RWPE1 (cell line): ENCODE results near the gene PDCD1.
A peak's percentile ranks its signal among the peaks of the same experiment; 100 is the strongest.

Experiments used
- CTCF ChIA-PET: fragments of 350-600 bp; sonication (Branson Sonifier 250); formaldehyde crosslinking; extraction: SDS; loops from one replicate; lab custom pipeline; 2021; lab: Yijun Ruan, JAX
- POLR2A ChIA-PET: fragments of 400-600 bp; formaldehyde crosslinking; extraction: SDS; loops from one replicate; lab custom pipeline; 2020; ENCODE audit warnings: antibody characterized with exemption; ENCODE audit not compliant: low non-redundant PET; lab: Yijun Ruan, JAX
- DNase-seq: peaks from one replicate; pipeline ENCODE4 v3.0.0; 2012; ENCODE audit warnings: low spot score
- H3K27ac ChIP-seq: fragments of 450-650 bp; 2 replicates; pipeline ENCODE4 v1.5.1; 2017
- TF ChIP-seq, protein P1 (sequence below): fragments of 450-650 bp; conservative IDR thresholded peaks from 2 replicates; pipeline ENCODE4 v1.5.1; 2017; ENCODE audit warnings: low read depth, mild to moderate bottlenecking

PDCD1 gene

DNA sequence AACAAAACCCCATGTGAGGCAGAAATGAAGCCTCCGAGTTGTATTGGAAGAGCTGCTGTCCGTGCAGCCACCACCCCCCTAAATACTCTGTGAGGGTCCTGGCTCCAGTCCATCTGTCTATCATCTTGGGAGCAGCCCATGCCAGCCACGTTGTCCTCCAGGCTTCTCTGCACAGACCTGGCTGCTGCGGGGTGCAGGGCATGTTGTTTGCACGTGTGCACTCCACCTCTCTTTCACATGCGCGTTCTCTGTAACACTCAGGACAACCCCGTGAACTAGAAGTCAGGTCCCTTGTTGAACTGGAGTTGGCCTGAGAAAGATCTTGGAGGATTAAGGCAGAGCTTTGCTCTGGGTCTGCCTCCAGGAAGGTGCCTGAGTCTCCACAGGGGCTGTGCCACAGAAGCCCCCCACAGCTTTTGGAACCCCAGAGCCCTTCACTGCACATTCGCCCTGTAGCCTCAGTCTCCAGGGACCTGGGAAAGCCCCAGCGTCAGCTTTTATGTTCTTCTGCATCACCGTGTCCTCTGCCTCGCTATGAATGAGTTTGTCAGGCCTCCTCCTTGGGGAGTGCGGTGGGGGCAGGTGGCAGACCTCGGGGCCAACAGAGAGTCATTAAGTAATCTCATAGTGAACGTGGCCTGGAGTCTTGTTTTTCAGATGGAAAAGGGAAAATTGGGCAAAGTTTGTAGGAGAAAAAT is 27.4 kb upstream of the PDCD1 start:
- CTCF ChIA-PET = no interaction called here
- DNase-seq = no peak
- POLR2A ChIA-PET = no interaction called here
- TF ChIP-seq, protein P1, sequence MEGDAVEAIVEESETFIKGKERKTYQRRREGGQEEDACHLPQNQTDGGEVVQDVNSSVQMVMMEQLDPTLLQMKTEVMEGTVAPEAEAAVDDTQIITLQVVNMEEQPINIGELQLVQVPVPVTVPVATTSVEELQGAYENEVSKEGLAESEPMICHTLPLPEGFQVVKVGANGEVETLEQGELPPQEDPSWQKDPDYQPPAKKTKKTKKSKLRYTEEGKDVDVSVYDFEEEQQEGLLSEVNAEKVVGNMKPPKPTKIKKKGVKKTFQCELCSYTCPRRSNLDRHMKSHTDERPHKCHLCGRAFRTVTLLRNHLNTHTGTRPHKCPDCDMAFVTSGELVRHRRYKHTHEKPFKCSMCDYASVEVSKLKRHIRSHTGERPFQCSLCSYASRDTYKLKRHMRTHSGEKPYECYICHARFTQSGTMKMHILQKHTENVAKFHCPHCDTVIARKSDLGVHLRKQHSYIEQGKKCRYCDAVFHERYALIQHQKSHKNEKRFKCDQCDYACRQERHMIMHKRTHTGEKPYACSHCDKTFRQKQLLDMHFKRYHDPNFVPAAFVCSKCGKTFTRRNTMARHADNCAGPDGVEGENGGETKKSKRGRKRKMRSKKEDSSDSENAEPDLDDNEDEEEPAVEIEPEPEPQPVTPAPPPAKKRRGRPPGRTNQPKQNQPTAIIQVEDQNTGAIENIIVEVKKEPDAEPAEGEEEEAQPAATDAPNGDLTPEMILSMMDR = no peak
- 0 out of 2 replicates have a peak overlapping the region, but pooled peaks have one; percentile 32 for H3K27ac ChIP-seq

DNA sequence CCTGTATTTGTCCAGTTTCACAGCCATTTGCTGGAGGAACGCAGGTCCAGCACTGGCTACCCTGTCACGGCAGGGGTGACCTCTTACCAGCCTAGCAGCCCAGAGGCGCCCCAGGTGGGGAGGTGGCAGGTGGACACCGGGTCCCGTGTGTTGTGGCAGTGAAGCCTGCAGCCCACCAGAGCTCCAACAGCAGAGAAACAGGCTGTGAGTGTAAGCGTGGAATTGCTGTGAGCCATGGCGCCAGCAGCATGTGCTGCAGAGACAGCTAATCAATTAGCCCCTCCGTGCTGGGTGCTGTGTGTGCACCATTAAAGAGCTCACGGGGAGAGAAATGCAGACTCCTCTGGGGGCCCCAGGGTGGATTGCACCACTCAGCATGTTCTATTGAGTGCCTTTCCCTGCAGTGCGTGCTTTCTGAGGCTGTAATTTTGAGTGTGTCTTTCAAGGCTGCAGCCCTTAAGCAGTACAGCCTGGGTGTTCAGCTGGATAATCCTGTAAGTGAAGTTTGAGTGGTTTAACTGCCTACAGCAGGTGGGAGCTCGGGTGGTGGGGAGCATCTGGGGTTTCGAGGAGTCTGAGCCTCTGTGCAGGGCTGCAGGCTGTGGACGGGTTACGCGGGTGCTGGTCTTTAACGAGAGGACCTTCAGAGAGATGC is 26.7 kb upstream of the PDCD1 start:
- no peak overlapping the region for H3K27ac ChIP-seq
- ChIA-PET CTCF (interaction anchor here (0.6 kb wide), 1 partner anchor 1034 kb away, joined by 4 read pairs; no protein-coding TSS in a partner anchor), POLR2A (interaction anchor here (1.7 kb wide), 1 partner anchor 151 kb away, joined by 3 read pairs; the partner anchor contains the start of gene D2HGDH)
- no peak for DNase-seq
- TF ChIP-seq, protein P1 = no peak

DNA sequence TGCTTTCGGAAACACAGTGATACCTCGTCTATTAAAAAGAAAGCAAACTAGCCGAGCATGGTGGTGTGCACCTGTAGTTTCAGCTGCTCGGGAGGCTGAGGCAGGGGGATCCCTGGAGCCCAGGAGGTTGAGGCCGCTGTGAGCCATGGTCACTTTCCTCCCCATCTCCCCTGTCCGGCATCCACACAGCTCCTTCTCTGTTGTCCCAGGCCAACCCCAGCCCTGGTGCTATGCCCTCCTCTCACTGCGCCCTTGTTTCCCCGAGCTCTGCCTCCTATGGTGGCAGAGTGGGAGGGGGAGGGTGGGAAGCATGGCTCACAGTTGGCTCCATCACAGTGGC is 26.2 kb upstream of the PDCD1 start:
- no peak for DNase-seq
- H3K27ac ChIP-seq = no peak overlapping the region
- ChIA-PET CTCF (interaction anchor here (0.6 kb wide), 1 partner anchor 1034 kb away, joined by 4 read pairs; no protein-coding TSS in a partner anchor), POLR2A (interaction anchor here (1.7 kb wide), 1 partner anchor 151 kb away, joined by 3 read pairs; the partner anchor contains the start of gene D2HGDH)
- TF ChIP-seq, protein P1 = no peak

DNA sequence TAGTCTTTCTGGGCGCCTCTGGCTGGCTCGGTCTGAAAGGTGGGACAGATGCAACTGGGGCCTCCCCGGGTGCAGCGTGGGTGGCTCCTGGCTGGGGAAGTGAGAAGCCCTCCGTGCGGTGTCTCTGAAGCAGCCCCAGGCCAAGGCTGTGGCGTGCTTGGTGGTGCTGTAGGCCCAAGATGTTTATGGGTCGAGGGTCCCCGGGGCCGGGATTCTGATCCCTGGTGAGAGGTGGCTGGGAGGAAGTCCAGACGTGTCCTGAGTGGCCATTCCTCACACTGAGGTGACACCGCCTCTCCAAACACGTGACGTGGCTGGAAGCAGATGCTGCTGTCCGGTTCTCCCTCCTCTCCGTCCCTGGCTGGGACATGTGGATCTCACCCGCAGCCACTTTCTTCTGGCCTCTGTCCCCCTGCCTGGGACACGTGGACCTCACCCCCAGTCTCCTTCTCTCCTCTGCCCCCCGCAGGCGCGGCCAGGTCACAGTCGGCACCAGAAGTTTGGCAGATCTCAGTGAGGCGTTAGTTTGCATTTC is 23.5 kb upstream of the PDCD1 start:
- TF ChIP-seq, protein P1 = no peak
- peak overlapping the region; percentile 87 for H3K27ac ChIP-seq
- DNase-seq = no peak
- CTCF ChIA-PET = interaction anchor here (0.5 kb wide), 1 partner anchor 19 kb away, joined by 5 read pairs; no protein-coding TSS in a partner anchor
- POLR2A ChIA-PET = no interaction called here

DNA sequence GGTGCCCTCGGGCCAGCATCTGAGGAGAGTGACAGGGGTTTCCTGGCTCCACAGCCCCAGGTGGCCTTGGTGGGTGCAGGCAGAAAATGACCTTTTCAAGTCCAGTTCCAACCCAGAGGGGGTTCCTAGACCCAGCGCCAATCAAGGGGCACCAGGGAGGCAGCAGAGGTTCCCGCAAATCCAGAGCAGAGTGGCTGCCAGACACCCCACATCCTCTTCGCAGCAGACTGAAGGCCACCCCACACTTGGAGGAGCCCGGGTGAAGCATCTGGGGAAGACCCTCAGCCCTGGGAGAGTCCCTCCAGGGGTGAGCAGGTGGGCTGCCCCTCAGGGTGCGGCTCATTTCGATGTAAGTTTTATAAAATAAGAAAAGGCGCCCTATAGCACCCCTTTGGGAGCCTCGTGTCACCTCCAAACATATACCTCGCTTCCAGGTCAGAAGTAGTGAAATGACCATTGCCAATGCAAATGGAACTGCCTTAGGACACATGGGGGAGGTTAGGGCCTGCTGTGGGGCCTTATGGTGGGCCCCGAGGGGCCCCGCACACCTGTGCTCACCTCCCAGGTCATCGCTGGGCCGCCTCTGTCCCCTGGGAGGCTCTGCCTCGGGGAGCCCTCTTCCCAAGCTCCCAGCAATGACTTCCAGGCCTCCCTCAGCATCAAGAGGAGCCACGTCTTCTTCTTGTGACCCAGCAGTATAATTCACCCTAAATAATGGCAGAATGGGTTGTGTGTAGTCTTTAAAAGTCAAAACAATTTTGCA is 21.8 kb upstream of the PDCD1 start:
- DNase-seq = no peak
- TF ChIP-seq, protein P1 = no peak
- CTCF ChIA-PET = interaction anchor here (0.5 to 1.3 kb wide), 3 partner anchors 77 to 1710 kb away, joined by 3 to 4 read pairs (median 3); no protein-coding TSS in a partner anchor
- peak overlapping the region; percentile 87 for H3K27ac ChIP-seq
- POLR2A ChIA-PET = no interaction called here

DNA sequence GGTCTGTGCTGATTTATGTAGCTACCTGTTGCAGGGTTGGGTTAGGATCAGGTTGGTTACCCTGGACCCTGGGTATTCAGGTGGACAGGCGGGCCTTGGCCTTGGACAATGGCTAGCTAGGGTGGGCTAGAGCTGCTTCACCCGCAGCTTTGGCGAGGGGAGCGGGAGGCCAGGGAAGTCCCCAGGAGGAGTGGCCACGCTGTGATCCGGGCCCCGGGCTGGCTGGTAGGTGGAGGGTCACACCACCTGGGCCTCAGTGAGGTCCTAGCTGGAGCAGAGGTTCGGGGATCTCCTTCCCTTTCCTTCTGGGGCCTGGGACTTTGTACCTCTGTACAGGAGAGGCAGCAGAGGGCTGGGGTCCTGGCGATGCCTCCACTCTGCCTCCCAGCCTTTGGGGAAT is 20.6 kb upstream of the PDCD1 start:
- ChIA-PET CTCF (interaction anchor here (0.6 to 1.3 kb wide), 5 partner anchors 9 to 147 kb away, joined by 3 to 5 read pairs (median 4); no protein-coding TSS in a partner anchor), POLR2A (no interaction called here)
- H3K27ac ChIP-seq = peak overlapping the region; percentile 87
- no peak for DNase-seq
- TF ChIP-seq, protein P1 = no peak
